BLaER1 treated with 17β-estradiol and CSF1 and Interleukin-3, amounts not matched to agents 10 nM and 100 nM (cell line): ENCODE results near the gene FBLN1.

ENCODE experiments used
- H3K27ac ChIP-seq, 11 experiments: shearing (Covaris generic); formaldehyde crosslinking; 2 replicates each; pipeline ENCODE4 v1.8.1; 2022
- H3K27me3 ChIP-seq, 11 experiments: shearing (Covaris generic); formaldehyde crosslinking; 2 replicates each; pipeline ENCODE4 v1.8.1; 2022
- H3K36me3 ChIP-seq, 11 experiments: shearing (Covaris generic); formaldehyde crosslinking; 2 replicates each; pipeline ENCODE4 v1.8.1; 2022
- H3K4me1 ChIP-seq, 10 experiments: shearing (Covaris generic); formaldehyde crosslinking; 2 replicates each; pipeline ENCODE4 v1.8.1; 2022
- H3K4me2 ChIP-seq, 11 experiments: shearing (Covaris generic); formaldehyde crosslinking; 2 replicates each; pipeline ENCODE4 v1.8.1; 2022
- H3K4me3 ChIP-seq, 10 experiments: shearing (Covaris generic); formaldehyde crosslinking; 2 replicates each; pipeline ENCODE4 v1.8.1; 2022
- H3K9ac ChIP-seq, 11 experiments: shearing (Covaris generic); formaldehyde crosslinking; 2 replicates each; pipeline ENCODE4 v1.8.1; 2022
- H3K9me3 ChIP-seq, 11 experiments: shearing (Covaris generic); formaldehyde crosslinking; replicated peaks in 1 of 11; 2 replicates each; pipeline ENCODE4 v1.8.1; 2022
- H4K20me1 ChIP-seq, 11 experiments: shearing (Covaris generic); formaldehyde crosslinking; 2 replicates each; pipeline ENCODE4 v1.8.1; 2022
- Cebpa-rat ChIP-seq, 11 experiments: shearing (Covaris generic); IDR thresholded peaks; 2 replicates each; pipeline ENCODE4 v1.8.1; 2022

FBLN1 gene

GRCh38 chr22:45627489-45628233, 125.0 kb downstream of the FBLN1 start:
- Histone ChIP-seq H3K27me3 (peaks cover 0 to 22% (median 7%) of the 10 kb centered on the region in 11 experiments; a peak in 9 of 22 replicates), H3K36me3 (no peaks in the 10 kb centered on the region), H3K27ac (no peak overlapping the region), H3K4me3 (no peak overlapping the region), H3K4me2 (peak overlapping the region in 6 of 11 experiments; percentile 61 to 82 (median 72); a peak in 8 of 22 replicates), H3K4me1 (peaks cover 23 to 44% (median 39%) of the 10 kb centered on the region in 10 experiments), H3K9ac (no peak overlapping the region), H3K9me3 (no peaks in the 10 kb centered on the region), H4K20me1 (no peaks in the 10 kb centered on the region)
- TF ChIP-seq Cebpa-rat (IDR thresholded peaks at IDR 0.05): no peak

DNA sequence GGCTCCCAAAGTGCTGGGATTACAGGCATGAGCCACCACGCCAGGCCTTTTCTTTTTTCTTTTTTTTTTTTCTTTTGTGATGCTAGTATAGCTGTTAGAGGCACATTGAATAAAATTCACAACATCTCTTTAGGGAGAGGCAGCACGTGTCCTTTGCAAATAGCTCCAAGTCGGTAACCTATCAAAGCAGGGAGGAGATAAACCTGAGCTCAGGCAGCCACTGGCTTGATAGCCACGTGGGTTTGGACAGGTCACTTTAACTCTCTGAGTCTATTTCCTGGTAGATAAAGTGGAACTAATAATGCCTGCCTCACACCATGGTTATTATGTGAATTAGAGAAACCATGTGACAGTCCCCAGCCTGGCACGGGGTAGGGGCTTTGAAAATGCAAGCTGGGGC, 125.8 kb downstream of the FBLN1 start:
- Histone ChIP-seq H3K9me3 (no peaks in the 10 kb centered on the region), H3K4me3 (no peak overlapping the region), H3K27me3 (peaks cover 0 to 22% (median 7%) of the 10 kb centered on the region in 11 experiments; a peak in 9 of 22 replicates), H3K4me2 (peak overlapping the region in 10 of 11 experiments; percentile 47 to 82 (median 70); a peak in 20 of 22 replicates), H4K20me1 (no peaks in the 10 kb centered on the region), H3K27ac (no peak overlapping the region), H3K9ac (no peak overlapping the region), H3K4me1 (peaks cover 22 to 44% (median 39%) of the 10 kb centered on the region in 10 experiments), H3K36me3 (no peaks in the 10 kb centered on the region)
- TF ChIP-seq Cebpa-rat (IDR thresholded peaks at IDR 0.05): no peak

GRCh38 chr22:45629469-45630089, 126.9 kb downstream of the FBLN1 start:
- no peaks in the 10 kb centered on the region for H3K9me3 ChIP-seq
- no peak overlapping the region for H3K27ac ChIP-seq
- H3K4me1 ChIP-seq: peaks cover 11 to 42% (median 35%) of the 10 kb centered on the region in 10 experiments
- peaks cover 0 to 22% (median 7%) of the 10 kb centered on the region in 11 experiments; a peak in 9 of 22 replicates for H3K27me3 ChIP-seq
- no peak overlapping the region for H3K9ac ChIP-seq
- no peaks in the 10 kb centered on the region for H3K36me3 ChIP-seq
- H3K4me2 ChIP-seq: peak overlapping the region; percentile 12 to 82 (median 69); a peak in 21 of 22 replicates
- no peak overlapping the region for H3K4me3 ChIP-seq
- TF ChIP-seq Cebpa-rat (IDR thresholded peaks at IDR 0.05): no peak
- H4K20me1 ChIP-seq: no peaks in the 10 kb centered on the region

GRCh38 chr22:45630436-45630835, 127.8 kb downstream of the FBLN1 start:
- no peak overlapping the region for H3K9ac ChIP-seq
- H3K9me3 ChIP-seq: no peaks in the 10 kb centered on the region
- H4K20me1 ChIP-seq: no peaks in the 10 kb centered on the region
- no peak for TF ChIP-seq Cebpa-rat (IDR thresholded peaks at IDR 0.05)
- no peaks in the 10 kb centered on the region for H3K36me3 ChIP-seq
- peaks cover 11 to 42% (median 35%) of the 10 kb centered on the region in 10 experiments for H3K4me1 ChIP-seq
- H3K4me3 ChIP-seq: no peak overlapping the region
- peaks cover 0 to 22% (median 7%) of the 10 kb centered on the region in 11 experiments; a peak in 9 of 22 replicates for H3K27me3 ChIP-seq
- peak overlapping the region in 8 of 11 experiments; percentile 47 to 82 (median 71); a peak in 14 of 22 replicates for H3K4me2 ChIP-seq
- no peak overlapping the region for H3K27ac ChIP-seq

DNA sequence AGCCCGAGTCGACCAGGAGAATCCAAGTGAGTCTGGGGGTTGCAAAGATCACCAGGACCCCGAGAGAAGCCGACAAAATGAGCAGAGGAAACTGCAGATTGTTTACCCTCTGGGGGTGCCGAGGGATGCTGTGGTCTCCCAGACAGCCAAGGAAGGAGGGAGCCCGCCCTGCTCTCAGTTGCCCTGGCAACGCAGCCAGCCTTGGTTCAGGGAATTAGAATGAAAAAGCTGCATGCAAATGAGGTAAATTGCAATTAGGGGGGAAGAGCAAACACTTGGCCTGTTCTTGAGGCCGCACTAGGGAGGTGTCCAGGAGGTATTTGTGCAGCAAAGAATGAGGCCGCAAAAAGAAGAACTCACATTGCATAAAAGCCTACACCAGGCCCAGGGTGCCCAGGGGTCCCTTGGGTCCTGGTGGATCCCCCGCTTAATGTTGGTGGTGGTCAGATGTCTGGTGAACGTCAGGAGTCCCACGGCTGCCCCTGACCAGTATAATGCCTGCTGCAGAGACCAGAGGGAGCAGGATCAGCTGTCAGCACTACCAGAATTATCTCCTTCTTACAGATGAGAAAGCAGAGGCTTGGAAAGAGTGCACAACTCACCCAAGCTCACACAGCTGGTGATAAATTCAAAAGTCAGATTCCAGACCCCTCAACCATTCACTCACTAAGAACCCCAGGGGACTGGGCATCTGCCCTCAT, 128.6 kb downstream of the FBLN1 start:
- H3K36me3 ChIP-seq: no peaks in the 10 kb centered on the region
- no peaks in the 10 kb centered on the region for H3K9me3 ChIP-seq
- H3K4me2 ChIP-seq: peak overlapping the region in 9 of 11 experiments; percentile 8 to 82 (median 71); a peak in 17 of 22 replicates
- peaks cover 0 to 22% (median 7%) of the 10 kb centered on the region in 11 experiments; a peak in 9 of 22 replicates for H3K27me3 ChIP-seq
- no peak overlapping the region for H3K27ac ChIP-seq
- no peaks in the 10 kb centered on the region for H4K20me1 ChIP-seq
- no peak overlapping the region for H3K9ac ChIP-seq
- no peak overlapping the region for H3K4me3 ChIP-seq
- H3K4me1 ChIP-seq: peaks cover 11 to 42% (median 35%) of the 10 kb centered on the region in 10 experiments
- TF ChIP-seq Cebpa-rat (IDR thresholded peaks at IDR 0.05): no peak

DNA sequence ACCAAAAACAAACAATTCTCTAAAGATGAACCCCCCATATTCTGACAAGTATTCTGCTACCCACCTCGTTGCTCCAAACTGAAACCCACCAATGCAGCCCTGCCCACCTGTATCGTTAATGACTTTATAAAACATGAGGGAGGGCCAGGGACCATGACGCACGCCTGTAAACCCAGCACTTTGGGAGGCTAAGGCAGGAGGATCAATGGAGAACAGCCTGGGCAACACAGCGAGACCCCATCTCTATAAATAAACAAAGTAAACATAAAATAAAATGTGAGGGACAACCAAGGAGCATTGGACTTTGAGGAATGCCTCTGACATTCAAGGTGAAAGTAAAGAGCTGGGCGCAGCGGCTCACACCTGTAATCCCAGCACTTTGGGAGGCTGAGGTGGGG, 129.2 kb downstream of the FBLN1 start:
- Histone ChIP-seq H4K20me1 (no peaks in the 10 kb centered on the region), H3K9me3 (no peaks in the 10 kb centered on the region), H3K4me3 (no peak overlapping the region), H3K4me2 (peak overlapping the region in 3 of 11 experiments; percentile 61 to 82 (median 71); a peak in 4 of 22 replicates), H3K4me1 (peaks cover 11 to 42% (median 37%) of the 10 kb centered on the region in 10 experiments), H3K27me3 (peaks cover 0 to 22% (median 7%) of the 10 kb centered on the region in 11 experiments; a peak in 9 of 22 replicates), H3K36me3 (no peaks in the 10 kb centered on the region), H3K9ac (no peak overlapping the region), H3K27ac (no peak overlapping the region)
- TF ChIP-seq Cebpa-rat (IDR thresholded peaks at IDR 0.05): no peak

DNA sequence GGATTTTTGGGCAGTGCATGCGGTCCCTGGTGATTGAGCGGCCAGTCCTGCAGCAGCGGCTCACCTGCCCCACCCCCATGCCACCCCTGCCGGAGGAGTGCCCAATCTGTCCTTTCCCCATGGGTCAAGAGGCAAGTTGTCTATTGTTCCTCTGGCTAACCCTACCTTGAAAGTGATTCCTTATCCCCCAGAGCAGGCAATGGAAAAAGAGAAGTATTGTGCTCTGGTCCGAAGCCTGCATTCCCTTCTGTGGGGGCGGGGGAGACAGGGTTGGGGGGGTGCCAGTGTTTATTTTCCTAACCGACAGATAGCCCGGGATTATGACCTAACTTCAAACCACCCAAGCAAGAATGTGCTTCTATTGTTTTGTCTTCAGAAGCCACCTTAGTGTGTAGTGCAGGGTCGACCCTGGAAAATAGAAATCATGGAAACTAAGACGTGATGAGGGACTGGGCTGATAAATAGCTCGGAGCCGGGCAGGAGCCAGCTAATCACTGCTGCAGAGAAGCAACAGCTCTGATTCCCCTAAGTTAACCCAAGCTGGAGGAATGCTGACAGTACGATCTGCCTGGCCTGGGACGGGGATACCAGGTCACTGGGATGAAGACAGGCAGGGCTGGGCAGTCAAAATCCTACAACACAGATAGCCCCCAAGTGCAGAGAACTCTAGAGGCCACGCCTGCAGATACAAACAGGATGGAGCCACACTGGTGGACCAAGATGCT, 130.3 kb downstream of the FBLN1 start:
- H3K27ac ChIP-seq: no peak overlapping the region
- H3K4me3 ChIP-seq: no peak overlapping the region
- no peaks in the 10 kb centered on the region for H3K9me3 ChIP-seq
- H3K9ac ChIP-seq: no peak overlapping the region
- no peaks in the 10 kb centered on the region for H3K36me3 ChIP-seq
- H4K20me1 ChIP-seq: no peaks in the 10 kb centered on the region
- H3K4me1 ChIP-seq: peaks cover 13 to 47% (median 37%) of the 10 kb centered on the region in 10 experiments
- H3K27me3 ChIP-seq: peaks cover 0 to 22% (median 7%) of the 10 kb centered on the region in 11 experiments; a peak in 9 of 22 replicates
- H3K4me2 ChIP-seq: no peak overlapping the region
- no peak for TF ChIP-seq Cebpa-rat (IDR thresholded peaks at IDR 0.05)

DNA sequence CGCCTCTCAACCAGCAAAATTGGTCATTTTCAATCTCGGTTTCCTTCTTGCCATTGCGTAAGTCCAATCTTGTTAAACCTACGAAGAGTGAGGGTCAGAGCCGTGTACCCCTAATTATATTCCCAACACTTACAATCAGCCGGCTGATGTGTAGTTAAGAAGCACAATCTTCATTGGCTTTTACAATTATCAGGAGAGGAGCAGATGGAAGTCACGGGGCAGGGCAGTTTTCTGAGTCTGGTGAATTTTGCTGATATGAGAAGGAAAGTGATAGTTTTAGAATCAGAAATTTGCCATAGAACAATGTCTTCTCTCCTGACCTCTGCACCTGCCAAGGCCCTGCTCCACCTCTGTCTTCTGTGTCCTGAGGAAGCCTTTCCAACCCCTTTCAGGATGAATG, 134.0 kb downstream of the FBLN1 start:
- peak overlapping the region in 3 of 11 experiments; percentile 7 to 90 (median 15); a peak in 1 of 22 replicates for H3K4me2 ChIP-seq
- H3K4me1 ChIP-seq: peaks cover 28 to 51% (median 34%) of the 10 kb centered on the region in 10 experiments
- 0 out of 22 replicates have a peak, but pooled peaks of 1 of the 11 experiments have one; percentile 30 for TF ChIP-seq Cebpa-rat (IDR thresholded peaks at IDR 0.05)
- no peak overlapping the region; a peak in 1 of 22 replicates for H3K27ac ChIP-seq
- H3K4me3 ChIP-seq: no peak overlapping the region
- no peak overlapping the region for H3K9ac ChIP-seq
- H4K20me1 ChIP-seq: no peaks in the 10 kb centered on the region
- H3K27me3 ChIP-seq: peaks cover 0 to 22% (median 3%) of the 10 kb centered on the region in 11 experiments; a peak in 9 of 22 replicates
- H3K9me3 ChIP-seq: no peaks in the 10 kb centered on the region
- H3K36me3 ChIP-seq: no peaks in the 10 kb centered on the region
